GM19372 (cell line): ENCODE measurements around the gene UPK1A.
A peak's percentile ranks its signal among the peaks of the same experiment; 100 is the strongest.

Experiments used
- ATAC-seq: cut with Tn5 transposase; IDR thresholded peaks from one replicate; pipeline ENCODE4 v1.9.1; 2021; ENCODE audit warnings: mild to moderate bottlenecking, low read depth, moderate library complexity; ENCODE audit not compliant: unreplicated experiment

Gene UPK1A

DNA sequence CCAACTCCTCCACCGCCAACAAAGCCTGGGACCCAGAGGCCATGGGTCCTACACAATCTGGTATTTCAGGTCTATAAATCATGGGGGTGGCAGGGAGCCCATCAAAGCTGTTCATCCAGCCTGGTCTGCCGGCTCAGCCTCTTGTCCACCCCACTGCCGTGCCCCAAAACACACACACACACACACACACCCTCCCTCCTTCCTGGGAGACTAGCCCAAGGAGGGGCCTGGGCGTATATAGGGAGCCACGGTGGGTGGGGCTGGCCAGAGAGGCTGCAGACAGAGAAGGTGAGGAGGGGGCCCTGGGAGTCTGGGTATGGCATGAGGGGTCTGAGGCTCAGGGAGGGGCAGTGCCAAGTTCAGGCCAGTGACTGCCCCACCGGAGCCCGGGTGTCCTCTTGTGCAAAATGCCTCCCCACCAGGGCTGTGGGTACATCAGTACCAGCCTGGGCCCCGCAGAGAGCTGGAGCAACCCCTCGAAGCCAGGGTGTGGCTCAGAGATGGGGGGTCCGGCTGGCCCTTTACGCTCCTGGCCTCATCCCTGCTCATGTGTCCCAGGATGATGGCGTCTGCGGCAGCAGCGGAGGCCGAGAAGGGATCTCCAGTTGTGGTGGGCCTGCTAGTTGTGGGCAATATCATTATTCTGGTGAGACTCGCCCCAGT lies at the start of gene UPK1A:
UPK1A (plus strand) TSS at position 267 of the 663 bp plus-strand sequence; CDS start at position 563, 296 bp downstream.
- ATAC-seq = no peak

DNA sequence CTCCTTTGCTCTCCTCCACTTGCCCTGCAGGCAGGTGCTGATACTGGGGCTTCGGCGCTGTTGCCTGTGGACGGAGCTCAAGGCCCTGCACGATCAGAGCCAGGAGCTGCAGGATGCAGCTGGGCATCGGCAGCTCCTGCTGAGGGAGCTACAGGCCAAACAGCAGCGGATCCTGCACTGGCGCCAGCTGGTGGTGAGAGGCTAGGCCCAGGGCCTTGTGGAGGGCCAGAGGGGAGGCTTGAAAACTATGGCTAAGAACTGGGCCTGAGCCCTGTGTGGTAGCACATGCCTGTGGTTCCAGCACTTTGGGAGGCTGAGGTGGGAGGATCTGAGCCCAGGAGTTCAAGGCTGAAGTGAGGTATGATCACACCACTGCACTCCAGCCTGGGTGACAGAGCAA lies 47.5 kb upstream of the UPK1A start:
- ATAC-seq = no peak

DNA sequence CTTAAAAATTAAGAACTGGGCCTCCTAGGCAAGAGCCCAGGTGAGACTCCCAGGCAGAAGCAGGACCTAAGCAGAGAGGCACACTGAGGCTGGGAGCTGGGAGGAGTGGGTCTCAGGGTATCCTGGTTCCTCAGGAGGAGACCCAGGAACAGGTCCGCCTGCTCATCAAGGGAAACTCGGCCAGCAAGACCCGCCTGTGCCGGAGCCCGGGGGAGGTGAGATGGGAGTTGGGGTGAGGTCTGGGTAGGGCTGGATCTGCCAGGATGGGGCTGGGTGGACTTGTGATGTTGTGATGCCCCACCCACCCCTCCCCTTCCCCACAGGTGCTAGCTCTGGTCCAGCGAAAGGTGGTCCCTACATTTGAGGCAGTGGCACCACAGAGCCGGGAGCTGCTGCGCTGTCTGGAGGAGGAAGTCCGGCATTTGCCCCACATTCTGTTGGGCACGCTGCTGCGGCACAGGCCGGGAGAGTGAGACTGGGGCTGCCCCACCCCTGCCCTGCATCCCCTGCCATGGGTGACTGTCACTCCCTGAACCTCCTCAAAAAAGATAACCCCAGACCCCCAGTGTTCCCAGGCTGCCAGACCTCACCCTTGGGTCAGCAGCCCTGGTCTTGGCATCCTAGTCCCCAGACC lies 46.9 kb upstream of the UPK1A start:
- ATAC-seq = no peak

DNA sequence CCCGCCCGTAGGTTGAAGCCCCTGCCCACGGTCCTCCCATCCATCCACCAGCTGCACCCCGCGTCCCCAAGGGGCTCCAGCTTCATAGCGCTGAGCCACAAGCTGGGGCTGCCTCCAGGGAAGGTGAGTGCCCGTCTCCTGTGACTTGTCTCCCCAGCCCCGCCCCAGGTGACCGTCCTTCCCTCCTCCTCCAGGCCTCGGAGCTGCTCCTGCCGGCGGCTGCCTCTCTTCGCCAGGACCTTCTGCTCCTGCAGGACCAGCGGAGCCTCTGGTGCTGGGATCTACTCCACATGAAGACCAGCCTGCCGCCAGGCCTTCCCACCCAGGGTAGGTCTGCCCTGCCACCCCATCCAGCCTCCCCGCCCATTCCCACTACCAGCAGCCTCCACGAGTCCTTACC lies 46.3 kb upstream of the UPK1A start:
- ATAC-seq = no peak

DNA sequence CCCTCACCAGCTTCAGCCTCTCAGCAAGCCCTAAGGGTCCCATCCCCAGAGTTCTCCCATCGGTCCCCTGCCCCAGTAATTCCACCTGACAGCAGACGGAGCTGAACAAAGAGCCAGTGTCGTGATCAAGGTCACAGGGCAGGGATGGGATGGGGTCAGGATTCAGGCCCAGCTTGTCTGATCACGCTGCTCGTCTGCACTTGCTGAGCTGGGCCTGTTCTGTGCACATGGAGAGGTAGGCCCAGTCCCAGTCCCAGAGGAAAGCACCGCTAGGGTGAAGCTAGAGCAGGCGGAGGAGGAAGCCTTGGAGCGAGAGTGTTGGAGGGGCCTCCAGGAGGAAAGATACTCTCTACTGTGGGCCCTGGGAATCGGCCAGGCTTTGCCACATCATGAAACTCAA lies 44.6 kb upstream of the UPK1A start:
- no peak for ATAC-seq

DNA sequence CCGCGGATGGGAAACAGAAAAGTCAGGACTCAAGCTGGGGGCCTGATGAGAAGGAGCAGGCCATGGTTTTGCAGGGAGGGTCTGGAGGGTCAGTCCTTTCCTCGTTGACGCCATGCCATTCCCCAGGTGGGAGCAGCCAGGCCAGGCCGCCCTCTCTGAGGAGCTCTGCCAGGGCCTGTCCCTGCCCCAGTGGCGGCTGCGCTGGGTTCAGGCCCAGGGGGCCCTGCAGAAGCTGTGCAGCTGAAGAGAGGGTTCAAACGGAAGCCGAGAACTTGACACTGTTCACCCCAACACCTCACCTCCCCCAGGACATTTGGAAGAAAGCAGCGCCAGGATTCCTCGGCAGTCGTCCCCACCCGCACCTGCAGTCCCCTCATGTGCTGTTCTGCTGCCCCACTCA lies 43.6 kb upstream of the UPK1A start:
- no peak for ATAC-seq

DNA sequence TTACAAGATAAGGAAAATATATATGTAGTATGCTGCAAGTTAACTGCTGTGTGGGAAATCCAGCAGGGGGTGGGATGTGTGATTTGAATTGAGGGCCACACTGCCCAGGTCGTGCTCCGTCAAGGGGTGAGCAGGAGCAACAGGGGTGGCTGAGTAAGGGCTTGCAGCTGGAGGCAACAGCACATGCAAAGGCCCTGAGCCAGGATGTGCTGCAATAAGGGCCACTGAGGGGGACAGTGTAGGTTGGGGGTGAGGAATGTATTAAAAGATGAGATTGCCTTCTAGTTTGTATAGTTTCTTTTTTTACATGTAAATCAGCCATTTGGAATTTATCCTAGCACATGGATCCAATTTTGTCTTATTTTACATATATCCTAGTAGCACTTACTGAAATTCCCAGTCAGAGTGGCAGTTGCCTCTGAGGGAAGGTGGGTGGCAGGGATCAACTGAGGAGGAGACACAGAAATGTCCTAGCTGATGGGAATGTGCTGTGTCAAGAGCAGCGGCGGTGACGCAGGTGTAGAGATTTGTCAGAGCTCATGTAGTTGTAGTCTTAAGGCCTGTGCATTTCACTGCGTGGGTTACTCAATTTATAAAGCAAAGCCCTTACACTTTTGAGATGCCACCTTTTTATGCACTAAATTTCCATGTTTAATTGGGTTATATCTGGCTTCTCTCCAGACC lies 42.8 kb upstream of the UPK1A start:
- no peak for ATAC-seq

DNA sequence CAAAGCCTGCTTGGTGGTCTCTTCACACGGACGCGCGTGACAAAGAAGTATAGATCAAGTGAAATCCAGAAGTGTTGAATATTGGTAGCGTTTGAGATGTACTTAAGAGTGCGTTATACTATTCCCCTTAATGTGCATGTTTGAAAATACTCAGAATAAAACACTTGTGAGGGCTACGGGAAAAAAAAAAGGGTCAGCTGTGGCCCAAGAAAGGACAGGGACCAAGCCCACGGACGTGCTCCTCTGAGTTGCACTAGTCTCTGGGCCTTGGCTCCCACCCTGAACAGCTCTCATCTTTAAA lies 38.1 kb upstream of the UPK1A start:
- ATAC-seq = no peak

DNA sequence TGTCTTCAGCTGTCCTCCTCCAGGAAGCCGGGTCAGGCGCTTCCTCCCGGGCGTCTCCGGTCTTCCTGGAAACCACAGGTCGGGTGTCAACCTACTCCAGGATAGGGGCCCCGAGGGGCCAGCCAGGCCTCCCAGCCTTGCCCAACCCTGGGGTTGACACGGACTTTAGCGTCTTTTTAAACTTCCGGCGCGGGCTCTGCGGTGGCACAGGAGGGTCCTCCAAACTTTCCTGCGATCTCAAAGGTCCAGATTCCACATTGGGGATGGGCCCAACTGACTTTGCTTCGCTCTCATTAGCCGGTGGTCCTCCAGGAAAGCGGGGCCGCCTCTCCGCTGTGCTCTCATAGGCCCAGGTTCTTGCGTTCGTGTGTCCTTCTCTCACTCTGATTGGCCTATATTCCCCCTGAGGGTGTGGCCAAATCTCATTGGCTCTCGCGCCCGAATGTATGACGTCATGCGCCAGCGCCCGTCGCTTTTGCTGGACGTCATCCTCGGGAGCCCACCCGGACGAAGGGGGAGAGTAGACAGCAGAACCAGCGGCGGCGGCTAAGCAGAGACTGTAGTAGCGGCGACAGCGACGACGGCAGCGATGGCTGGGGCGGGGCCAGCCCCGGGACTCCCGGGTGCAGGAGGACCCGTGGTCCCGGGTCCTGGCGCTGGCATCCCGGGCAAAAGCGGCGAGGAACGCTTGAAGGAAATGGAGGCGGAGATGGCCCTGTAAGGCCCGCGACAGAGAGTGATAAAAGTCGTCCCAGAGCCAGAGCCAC lies 37.6 kb upstream of the UPK1A start, which contains the start of gene RBM42:
RBM42 (plus strand) TSS at position 472 of the 767 bp plus-strand sequence; CDS start at position 590, 118 bp downstream.
- ATAC-seq = peak; percentile 97

DNA sequence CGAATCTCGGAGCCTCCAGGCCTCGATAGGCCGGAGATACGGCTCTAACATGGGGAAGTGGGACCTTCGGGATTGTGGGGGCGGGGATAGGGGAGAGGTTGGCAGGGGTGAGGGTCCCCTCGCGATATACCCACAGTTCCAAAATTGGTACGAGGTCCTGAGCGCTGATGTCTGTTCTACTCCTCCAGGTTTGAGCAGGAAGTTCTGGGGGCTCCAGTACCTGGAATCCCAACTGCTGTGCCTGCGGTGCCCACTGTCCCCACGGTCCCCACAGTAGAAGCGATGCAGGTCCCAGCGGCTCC lies 37.0 kb upstream of the UPK1A start:
- ATAC-seq = no peak

DNA sequence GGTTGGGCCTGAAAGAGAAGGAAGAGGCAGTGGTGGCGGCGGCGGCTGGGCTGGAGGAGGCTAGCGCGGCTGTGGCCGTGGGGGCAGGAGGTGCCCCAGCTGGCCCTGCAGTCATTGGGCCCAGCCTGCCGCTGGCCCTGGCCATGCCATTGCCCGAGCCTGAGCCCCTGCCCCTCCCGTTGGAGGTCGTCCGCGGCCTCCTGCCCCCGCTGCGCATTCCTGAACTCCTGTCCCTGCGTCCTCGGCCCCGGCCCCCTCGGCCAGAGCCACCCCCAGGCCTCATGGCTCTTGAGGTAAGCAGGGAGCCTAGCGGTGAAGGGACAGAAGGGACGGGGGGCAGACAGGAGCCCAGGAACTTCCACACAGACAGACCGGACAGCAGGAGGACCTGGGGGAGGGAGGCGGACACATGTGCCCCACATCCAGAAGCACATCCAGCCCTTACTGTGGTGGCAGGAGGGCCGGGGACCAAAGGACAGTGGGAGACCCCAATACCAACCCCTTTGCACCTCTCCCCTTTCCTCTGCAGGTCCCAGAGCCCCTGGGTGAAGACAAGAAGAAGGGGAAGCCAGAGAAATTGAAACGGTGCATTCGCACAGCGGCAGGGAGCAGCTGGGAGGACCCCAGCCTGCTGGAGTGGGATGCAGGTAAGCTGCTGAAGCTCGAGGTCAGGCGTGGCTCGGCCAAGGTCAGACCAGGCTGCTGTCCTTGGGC lies 32.4 kb upstream of the UPK1A start:
- ATAC-seq = no peak

DNA sequence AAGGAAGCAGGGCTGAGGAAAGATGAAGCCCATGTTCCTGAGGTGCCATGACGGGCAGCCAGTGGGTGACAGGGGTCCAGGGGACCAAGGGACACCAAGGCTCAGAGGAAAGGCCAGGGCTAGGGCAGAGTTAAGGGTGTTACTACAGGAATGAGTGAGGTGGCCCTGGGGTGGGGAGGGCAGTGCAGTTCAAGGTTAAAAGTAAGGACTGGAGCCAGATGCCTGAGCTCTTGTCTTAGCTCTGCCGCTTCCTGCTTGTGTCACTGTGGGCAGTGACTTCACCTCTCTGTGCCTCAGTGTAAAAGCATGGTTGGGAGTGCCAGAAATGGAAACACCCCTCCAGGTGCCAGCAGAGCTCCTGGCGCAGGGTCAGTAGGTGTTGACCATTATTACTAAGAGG lies 29.7 kb upstream of the UPK1A start:
- no peak for ATAC-seq

DNA sequence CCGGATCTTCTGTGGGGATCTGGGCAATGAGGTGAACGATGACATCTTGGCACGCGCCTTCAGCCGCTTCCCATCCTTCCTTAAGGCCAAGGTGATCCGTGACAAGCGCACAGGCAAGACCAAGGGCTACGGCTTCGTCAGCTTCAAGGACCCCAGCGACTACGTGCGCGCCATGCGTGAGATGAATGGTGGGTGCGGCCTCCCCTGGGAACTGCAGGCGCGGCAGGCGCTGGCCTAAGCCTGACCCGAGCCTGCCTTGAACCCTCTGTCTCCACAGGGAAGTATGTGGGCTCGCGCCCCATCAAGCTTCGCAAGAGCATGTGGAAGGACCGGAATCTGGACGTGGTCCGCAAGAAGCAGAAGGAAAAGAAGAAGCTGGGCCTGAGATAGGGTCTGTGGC lies 29.2 kb upstream of the UPK1A start:
- no peak for ATAC-seq

DNA sequence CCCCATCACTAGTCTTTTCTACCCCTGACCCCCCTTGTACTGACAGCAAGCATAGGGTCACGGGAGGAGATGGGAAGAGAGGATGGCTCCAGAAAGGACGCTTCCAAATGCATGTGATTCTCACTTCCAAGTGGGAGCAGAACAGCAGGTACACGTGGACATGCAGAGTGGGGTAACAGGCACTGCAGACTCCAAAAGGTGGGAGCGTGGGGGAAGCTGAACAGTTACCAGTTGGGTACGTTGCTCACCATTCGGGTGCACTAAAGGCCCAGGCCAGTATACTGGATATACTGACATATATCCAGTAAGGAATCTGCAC lies 27.0 kb upstream of the UPK1A start:
- no peak for ATAC-seq

DNA sequence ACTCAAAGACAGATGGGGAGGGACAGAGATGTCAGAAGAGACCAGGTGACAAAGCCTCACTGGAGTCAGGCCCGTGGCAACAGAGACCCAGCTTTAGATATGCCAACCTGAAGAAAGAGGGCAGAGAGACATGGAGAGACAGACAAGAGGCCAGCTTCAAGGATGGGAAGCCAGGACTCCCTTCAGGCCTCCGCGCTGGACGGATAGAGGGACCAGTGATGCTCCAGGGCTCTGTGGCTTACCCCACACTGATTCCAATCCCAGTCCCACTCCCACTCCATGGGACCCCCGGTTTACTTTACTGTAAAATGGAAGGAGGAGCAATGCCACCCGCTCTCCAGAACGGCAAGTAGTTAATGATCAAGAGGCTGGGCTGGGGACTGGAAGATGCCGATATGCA lies 26.5 kb upstream of the UPK1A start:
- ATAC-seq = no peak

DNA sequence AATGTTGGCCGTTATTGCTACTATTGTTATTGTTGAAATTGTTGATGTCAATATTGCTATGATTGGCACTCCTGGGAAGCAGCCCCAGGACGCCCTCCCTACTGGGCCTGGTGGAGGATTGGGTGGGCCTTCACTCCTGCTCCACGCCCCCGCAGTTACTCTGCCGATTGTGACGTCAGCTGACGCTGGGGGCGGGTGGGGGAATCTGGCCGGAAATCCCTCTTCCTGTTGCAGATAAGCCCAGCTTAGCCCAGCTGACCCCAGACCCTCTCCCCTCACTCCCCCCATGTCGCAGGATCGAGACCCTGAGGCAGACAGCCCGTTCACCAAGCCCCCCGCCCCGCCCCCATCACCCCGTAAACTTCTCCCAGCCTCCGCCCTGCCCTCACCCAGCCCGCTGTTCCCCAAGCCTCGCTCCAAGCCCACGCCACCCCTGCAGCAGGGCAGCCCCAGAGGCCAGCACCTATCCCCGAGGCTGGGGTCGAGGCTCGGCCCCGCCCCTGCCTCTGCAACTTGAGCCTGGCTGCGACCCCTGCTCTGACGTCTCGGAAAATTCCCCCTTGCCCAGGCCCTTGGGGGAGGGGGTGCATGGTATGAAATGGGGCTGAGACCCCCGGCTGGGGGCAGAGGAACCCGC lies 24.7 kb upstream of the UPK1A start, which contains the start of gene ETV2:
ETV2 (plus strand) TSS at position 231 of the 637 bp plus-strand sequence. CDS start 716 bp downstream, outside the sequence.
- ATAC-seq = no peak

DNA sequence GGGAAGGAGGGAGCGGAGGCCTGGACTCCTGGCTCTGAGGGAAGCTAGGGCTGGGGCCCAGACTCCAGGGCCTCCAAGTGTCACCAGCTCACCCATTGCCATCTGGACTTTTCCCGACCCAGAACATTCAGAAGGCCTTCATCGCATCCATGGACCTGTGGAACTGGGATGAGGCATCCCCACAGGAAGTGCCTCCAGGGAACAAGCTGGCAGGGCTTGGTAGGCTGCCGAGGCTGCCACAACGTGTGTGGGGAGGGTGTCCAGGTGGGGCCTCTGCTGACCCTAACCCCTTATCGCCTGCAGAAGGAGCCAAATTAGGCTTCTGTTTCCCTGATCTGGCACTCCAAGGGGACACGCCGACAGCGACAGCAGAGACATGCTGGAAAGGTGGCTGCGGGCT lies 24.0 kb upstream of the UPK1A start:
- ATAC-seq = no peak

DNA sequence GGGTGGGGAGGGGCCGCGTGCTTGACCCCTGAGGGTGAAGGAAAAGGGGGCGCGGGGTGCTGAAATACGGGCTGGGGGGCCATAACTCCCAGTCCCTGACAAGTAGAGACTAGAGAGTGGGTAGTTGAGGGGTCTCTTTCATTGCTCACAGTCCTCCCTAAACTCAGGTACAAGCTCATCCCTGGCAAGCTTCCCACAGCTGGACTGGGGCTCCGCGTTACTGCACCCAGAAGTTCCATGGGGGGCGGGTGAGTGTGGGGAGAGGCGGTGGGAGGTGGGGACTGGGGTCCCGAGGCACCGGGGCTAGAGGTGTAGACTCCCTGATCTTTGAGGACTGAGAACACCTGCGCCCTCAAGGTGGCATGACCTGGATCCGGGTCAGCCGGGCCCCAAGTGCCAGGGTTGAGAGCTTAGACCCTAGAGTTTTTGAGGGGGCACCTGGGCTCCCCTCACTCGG lies 23.5 kb upstream of the UPK1A start:
- ATAC-seq = no peak

DNA sequence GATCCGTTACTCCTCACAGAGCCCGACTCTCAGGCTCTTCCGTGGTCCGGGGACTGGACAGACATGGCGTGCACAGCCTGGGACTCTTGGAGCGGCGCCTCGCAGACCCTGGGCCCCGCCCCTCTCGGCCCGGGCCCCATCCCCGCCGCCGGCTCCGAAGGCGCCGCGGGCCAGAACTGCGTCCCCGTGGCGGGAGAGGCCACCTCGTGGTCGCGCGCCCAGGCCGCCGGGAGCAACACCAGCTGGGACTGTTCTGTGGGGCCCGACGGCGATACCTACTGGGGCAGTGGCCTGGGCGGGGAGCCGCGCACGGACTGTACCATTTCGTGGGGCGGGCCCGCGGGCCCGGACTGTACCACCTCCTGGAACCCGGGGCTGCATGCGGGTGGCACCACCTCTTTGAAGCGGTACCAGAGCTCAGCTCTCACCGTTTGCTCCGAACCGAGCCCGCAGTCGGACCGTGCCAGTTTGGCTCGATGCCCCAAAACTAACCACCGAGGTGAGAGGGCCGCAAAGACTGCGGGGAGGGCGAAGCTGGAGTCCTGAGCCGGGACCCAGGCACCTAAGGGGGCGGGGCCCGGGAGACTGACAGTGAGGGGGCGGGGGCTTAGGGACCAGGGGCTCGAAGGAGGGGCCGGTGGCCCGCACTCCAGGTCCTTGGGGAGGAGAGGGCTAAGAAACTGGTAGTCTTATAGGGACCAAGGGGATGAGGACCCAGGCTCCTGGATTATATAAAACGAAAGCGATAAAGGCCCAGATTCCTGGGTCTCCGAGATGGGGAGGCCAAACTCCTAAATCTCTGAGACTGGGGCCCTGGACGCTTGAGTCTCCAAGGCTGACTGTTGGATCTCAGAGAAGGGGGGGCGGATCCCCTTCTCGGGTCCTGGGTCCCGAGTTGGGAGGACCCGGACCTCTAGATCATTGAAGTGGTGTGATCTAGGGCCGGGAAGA lies 22.8 kb upstream of the UPK1A start:
- ATAC-seq = peak; percentile 38
